H9 (cell line): ENCODE measurements around the gene C1orf185. TPM values are rescaled to one million over a fixed set of nuclear protein-coding genes. Genes with fewer than 3 reads are reported as not detected.

Experiments
- DNase-seq: peaks from one replicate; pipeline ENCODE4 v3.0.0-alpha.2; 2017
- H2AFZ ChIP-seq: one replicate; pipeline ENCODE4 v1.6.1; 2013; ENCODE audit warnings: mild to moderate bottlenecking, low read length, control low read depth, moderate library complexity
- H2AK5ac ChIP-seq: 2 replicates; pipeline ENCODE4 v1.6.1; 2013; ENCODE audit warnings: low read length, control low read depth, mixed read lengths; ENCODE audit not compliant: insufficient read length
- H2BK120ac ChIP-seq: one replicate; pipeline ENCODE4 v1.6.1; 2013; ENCODE audit warnings: low read depth, mild to moderate bottlenecking, low read length, control low read depth, inconsistent platforms; ENCODE audit not compliant: poor library complexity, severe bottlenecking
- H2BK12ac ChIP-seq: 2 replicates; pipeline ENCODE4 v1.6.1; 2013; ENCODE audit warnings: low read length, control low read depth, mixed read lengths, low read depth; ENCODE audit not compliant: insufficient read length
- H2BK15ac ChIP-seq: 2 replicates; pipeline ENCODE4 v1.6.1; 2013; ENCODE audit warnings: low read depth, low read length, control low read depth
- H2BK20ac ChIP-seq: one replicate; pipeline ENCODE4 v1.6.1; 2013; ENCODE audit warnings: low read depth, mild to moderate bottlenecking, low read length, control low read depth, inconsistent platforms; ENCODE audit not compliant: poor library complexity, severe bottlenecking
- H2BK5ac ChIP-seq: 2 replicates; pipeline ENCODE4 v1.6.1; 2013; ENCODE audit warnings: low read length, control low read depth, mixed read lengths; ENCODE audit not compliant: insufficient read length
- H3K14ac ChIP-seq: 2 replicates; pipeline ENCODE4 v1.6.1; 2013; ENCODE audit warnings: low read length, control low read depth; ENCODE audit not compliant: insufficient read depth
- H3K18ac ChIP-seq: 2 replicates; pipeline ENCODE4 v1.6.1; 2013; ENCODE audit warnings: low read depth, mild to moderate bottlenecking, mixed read lengths, low read length, control low read depth; ENCODE audit not compliant: insufficient read length
- H3K23ac ChIP-seq: 2 replicates; pipeline ENCODE4 v1.6.1; 2013; ENCODE audit warnings: low read length, control low read depth, mixed read lengths, low read depth; ENCODE audit not compliant: insufficient read length
- H3K23me2 ChIP-seq: 2 replicates; pipeline ENCODE4 v1.6.1; 2013; ENCODE audit warnings: low read depth, mild to moderate bottlenecking, mixed read lengths, low read length, control low read depth; ENCODE audit not compliant: insufficient read length, poor library complexity, severe bottlenecking
- H3K27ac ChIP-seq: 2 replicates; pipeline ENCODE4 v1.5.1; 2013; ENCODE audit warnings: low read length, control low read depth, mixed read lengths, low read depth; ENCODE audit not compliant: insufficient read length
- H3K27me3 ChIP-seq: 2 replicates; pipeline ENCODE4 v1.6.1; 2013; ENCODE audit warnings: low read length, control low read depth, inconsistent platforms; ENCODE audit not compliant: insufficient read depth
- H3K4ac ChIP-seq: 2 replicates; pipeline ENCODE4 v1.6.1; 2013; ENCODE audit warnings: low read depth, mild to moderate bottlenecking, control low read depth, inconsistent platforms, low read length, moderate library complexity
- H3K4me1 ChIP-seq: 2 replicates; pipeline ENCODE4 v1.6.1; 2013; ENCODE audit warnings: low read length, control low read depth, inconsistent platforms; ENCODE audit not compliant: insufficient read depth
- H3K4me2 ChIP-seq: 2 replicates; pipeline ENCODE4 v1.6.1; 2013; ENCODE audit warnings: low read length, control low read depth, mixed read lengths; ENCODE audit not compliant: insufficient read length, insufficient read depth
- H3K56ac ChIP-seq: 2 replicates; pipeline ENCODE4 v1.6.1; 2013; ENCODE audit warnings: low read depth, mild to moderate bottlenecking, mixed read lengths, low read length, control low read depth; ENCODE audit not compliant: insufficient read length
- H3K79me1 ChIP-seq: 2 replicates; pipeline ENCODE4 v1.6.1; 2013; ENCODE audit warnings: low read depth, mild to moderate bottlenecking, moderate library complexity, low read length, control low read depth, inconsistent platforms; ENCODE audit not compliant: insufficient read depth, poor library complexity, severe bottlenecking
- H3K79me2 ChIP-seq: 2 replicates; pipeline ENCODE4 v1.6.1; 2013; ENCODE audit warnings: low read length, control low read depth, inconsistent platforms; ENCODE audit not compliant: insufficient read depth
- H3K9ac ChIP-seq: 2 replicates; pipeline ENCODE4 v1.6.1; 2013; ENCODE audit warnings: low read length, control low read depth, mixed read lengths; ENCODE audit not compliant: insufficient read length; ENCODE audit errors: extremely low read depth
- H3K9me3 ChIP-seq: one replicate; pipeline ENCODE4 v1.6.1; 2013; ENCODE audit warnings: low read depth, low read length, inconsistent platforms; ENCODE audit not compliant: control insufficient read depth
- H3T11ph ChIP-seq: one replicate; pipeline ENCODE4 v1.6.1; 2013; ENCODE audit warnings: mild to moderate bottlenecking, low read length, control low read depth, inconsistent platforms
- H4K20me1 ChIP-seq: one replicate; pipeline ENCODE4 v1.6.1; 2013; ENCODE audit not compliant: control insufficient read depth, insufficient read length, insufficient read depth
- H4K5ac ChIP-seq: 2 replicates; pipeline ENCODE4 v1.6.1; 2013; ENCODE audit warnings: low read depth, mild to moderate bottlenecking, mixed read lengths, low read length, control low read depth; ENCODE audit not compliant: insufficient read length
- H4K8ac ChIP-seq: replicated peaks from 2 replicates; pipeline ENCODE4 v1.6.1; 2013; ENCODE audit warnings: low read length, control low read depth, mixed read lengths, low read depth; ENCODE audit not compliant: insufficient read length
- H4K91ac ChIP-seq: 2 replicates; pipeline ENCODE4 v1.6.1; 2013; ENCODE audit warnings: low read depth, mild to moderate bottlenecking, moderate library complexity, mixed read lengths, low read length, control low read depth; ENCODE audit not compliant: insufficient read length
- H3K27ac Mint-ChIP-seq, 3 experiments: 2 replicates in 2 of 3; 3 replicates in 1 of 3; pipeline ENCODE4 v1.8.0; 2020 to 2021; ENCODE audit warnings: mixed read lengths in 3 of 3, mild to moderate bottlenecking in 1 of 3, moderate library complexity in 1 of 3
- H3K27me3 Mint-ChIP-seq: 2 replicates; pipeline ENCODE4 v1.8.0; 2021; ENCODE audit warnings: low read depth, mild to moderate bottlenecking, moderate library complexity, mixed read lengths
- H3K36me3 Mint-ChIP-seq, 3 experiments: 2 replicates in 2 of 3; 3 replicates in 1 of 3; pipeline ENCODE4 v1.8.0; 2020 to 2021; ENCODE audit warnings: low read depth in 3 of 3, mixed read lengths in 3 of 3; ENCODE audit not compliant: insufficient read depth in 1 of 3
- H3K4me1 Mint-ChIP-seq, 2 experiments: 2 replicates each; pipeline ENCODE4 v1.8.0; 2020; ENCODE audit warnings: mixed read lengths in 2 of 2
- H3K4me3 Mint-ChIP-seq, 2 experiments: 2 replicates in 1 of 2; 3 replicates in 1 of 2; pipeline ENCODE4 v1.8.0; 2020 to 2021; ENCODE audit warnings: mild to moderate bottlenecking in 2 of 2, mixed read lengths in 2 of 2, moderate library complexity in 1 of 2
- H3K9me3 Mint-ChIP-seq, 2 experiments: 2 replicates in 1 of 2; 3 replicates in 1 of 2; pipeline ENCODE4 v1.8.0; 2020; ENCODE audit warnings: mild to moderate bottlenecking in 2 of 2, mixed read lengths in 2 of 2, moderate library complexity in 1 of 2
- microRNA-seq: library from miRNA; unstranded; fragments of <30 nt; microRNA quantifications from one replicate; pipeline ENCODE4, GENCODE V29; 2020; ENCODE audit warnings: borderline microRNAs expressed
- total RNA-seq: library from RNA; stranded (reverse); gene quantifications from 2 replicates; pipeline ENCODE4 v1.2.1, GENCODE V29; 2021
- TF ChIP-seq, protein P1 (sequence below): fragments of 200-600 bp; sonication (generic); conservative IDR thresholded peaks from 3 replicates; pipeline ENCODE4 v1.8.0; 2021; ENCODE audit warnings: antibody characterized with exemption, mild to moderate bottlenecking

Gene C1orf185
- total RNA-seq, 1 experiment from 2014 or later, result not detected

DNA sequence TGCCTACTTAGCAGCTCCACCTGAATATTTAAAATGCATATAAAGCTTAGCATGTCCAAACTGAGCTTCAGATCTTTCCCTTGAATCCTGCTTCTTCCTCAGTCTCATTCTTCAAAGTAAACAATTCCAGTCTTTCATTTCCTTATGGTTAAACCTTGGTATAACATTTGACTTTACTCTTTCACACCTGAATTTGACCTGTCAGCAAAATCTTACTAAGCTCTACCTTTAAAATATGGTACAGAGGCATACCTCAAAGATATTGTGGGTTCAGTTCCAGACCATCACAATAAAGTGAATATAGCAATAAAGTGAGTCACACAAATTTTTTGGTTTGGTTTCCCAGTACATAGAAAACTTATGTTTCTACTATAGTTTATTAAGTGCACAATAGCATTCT, 91.5 kb downstream of the C1orf185 start:
- H3K9me3 Mint-ChIP-seq, result no peaks in the 10 kb centered on the region
- Histone ChIP-seq H3K56ac (no peak overlapping the region), H3K14ac (no peak overlapping the region), H3K79me2 (no peaks in the 10 kb centered on the region), H2BK20ac (no peak overlapping the region), H2BK120ac (no peak overlapping the region), H3K4me1 (no peaks in the 10 kb centered on the region), H3K4me2 (no peak overlapping the region), H2BK15ac (no peak overlapping the region), H3K79me1 (no peaks in the 10 kb centered on the region), H2BK12ac (no peak overlapping the region), H3K18ac (no peak overlapping the region), H3K23ac (no peak overlapping the region), H3K4ac (no peak overlapping the region), H3T11ph (no peak overlapping the region), H4K5ac (no peak overlapping the region), H3K9ac (no peak overlapping the region), H4K8ac (no peak overlapping the region), H3K27me3 (no peaks in the 10 kb centered on the region), H2BK5ac (no peak overlapping the region), H2AFZ (no peak overlapping the region), H3K9me3 (no peaks in the 10 kb centered on the region), H4K91ac (no peak overlapping the region), H3K27ac (no peak overlapping the region), H2AK5ac (no peak overlapping the region), H4K20me1 (no peaks in the 10 kb centered on the region), H3K23me2 (no peaks in the 10 kb centered on the region)
- no peak overlapping the region for H3K27ac Mint-ChIP-seq
- no peaks in the 10 kb centered on the region for H3K4me1 Mint-ChIP-seq
- H3K4me3 Mint-ChIP-seq, result no peak overlapping the region
- no peak for DNase-seq
- TF ChIP-seq, protein P1, sequence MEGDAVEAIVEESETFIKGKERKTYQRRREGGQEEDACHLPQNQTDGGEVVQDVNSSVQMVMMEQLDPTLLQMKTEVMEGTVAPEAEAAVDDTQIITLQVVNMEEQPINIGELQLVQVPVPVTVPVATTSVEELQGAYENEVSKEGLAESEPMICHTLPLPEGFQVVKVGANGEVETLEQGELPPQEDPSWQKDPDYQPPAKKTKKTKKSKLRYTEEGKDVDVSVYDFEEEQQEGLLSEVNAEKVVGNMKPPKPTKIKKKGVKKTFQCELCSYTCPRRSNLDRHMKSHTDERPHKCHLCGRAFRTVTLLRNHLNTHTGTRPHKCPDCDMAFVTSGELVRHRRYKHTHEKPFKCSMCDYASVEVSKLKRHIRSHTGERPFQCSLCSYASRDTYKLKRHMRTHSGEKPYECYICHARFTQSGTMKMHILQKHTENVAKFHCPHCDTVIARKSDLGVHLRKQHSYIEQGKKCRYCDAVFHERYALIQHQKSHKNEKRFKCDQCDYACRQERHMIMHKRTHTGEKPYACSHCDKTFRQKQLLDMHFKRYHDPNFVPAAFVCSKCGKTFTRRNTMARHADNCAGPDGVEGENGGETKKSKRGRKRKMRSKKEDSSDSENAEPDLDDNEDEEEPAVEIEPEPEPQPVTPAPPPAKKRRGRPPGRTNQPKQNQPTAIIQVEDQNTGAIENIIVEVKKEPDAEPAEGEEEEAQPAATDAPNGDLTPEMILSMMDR, result no peak
- no peaks in the 10 kb centered on the region for H3K27me3 Mint-ChIP-seq
- H3K36me3 Mint-ChIP-seq, result no peaks in the 10 kb centered on the region

Small RNAs within 50 kb of the gene (microRNA-seq; reads per million reads assigned to microRNA genes)
- not detected for gene MIR4421
- not detected for gene MIR6500

Other genes with a start within 250 kb of the C1orf185 start
- gene FAF1, start 142.0 kb upstream of the C1orf185 start, total RNA-seq, result 58.5 and 60.8 TPM in 2 replicates
- gene CDKN2C, start 132.0 kb upstream of the C1orf185 start, total RNA-seq, result not detected in 2 replicates
- 55.1 and 55.8 TPM in 2 replicates for gene RNF11, start 134.0 kb downstream of the C1orf185 start, total RNA-seq
- 7.7 and 9.1 TPM in 2 replicates for gene TTC39A, start 228.3 kb downstream of the C1orf185 start, total RNA-seq